ENCODE data around the gene IL12A. TPM values are rescaled to one million over a fixed set of nuclear protein-coding genes. Genes with fewer than 3 reads are reported as not detected.

IL12A gene
- total and polyA plus RNA-seq, 2 experiments from 2014 or later, result 1.6 to 2.8 TPM

GRCh38 chr3:159953325-159954085, 35.1 kb upstream of the IL12A start:
- in situ Hi-C loops (cut with MboI), result no loop called here

GRCh38 chr3:159960188-159961148, 28.2 kb upstream of the IL12A start:
- peaks cover 7% of the 10 kb centered on the region; the same call in 1 of the 2 replicates for H3F3A ChIP-seq (ENCODE audit: insufficient read depth)
- H3K4me1 ChIP-seq (ENCODE audit: insufficient read depth), result peaks cover 14% of the 10 kb centered on the region
- no peak overlapping the region for H3K9ac ChIP-seq
- no peaks in the 10 kb centered on the region for H4K20me1 ChIP-seq (ENCODE audit: insufficient read depth)
- H3K4me3 ChIP-seq, result no peak overlapping the region
- H3K36me3 ChIP-seq (ENCODE audit: low read depth), result no peaks in the 10 kb centered on the region
- no peaks in the 10 kb centered on the region for H3K27me3 ChIP-seq (replicated peaks; ENCODE audit: insufficient read depth)
- H3K27ac ChIP-seq, result no peak overlapping the region
- no peaks in the 10 kb centered on the region for H3K79me2 ChIP-seq (ENCODE audit: insufficient read depth)
- DNase-seq, result no peak
- 79 to 80% methylated on average over 11 of the region's 11 CpGs for WGBS, 2 experiments (ENCODE audit: low coverage in 1 of 2, low lambda C conversion rate in 2 of 2, missing lambda C conversion rate in 2 of 2)
- H3K4me2 ChIP-seq (ENCODE audit: unreplicated experiment), result no peak overlapping the region
- H3K9me2 ChIP-seq (ENCODE audit: insufficient read depth), result no peaks in the 10 kb centered on the region
- in situ Hi-C loops (cut with MboI), result no loop called here
- H2AFZ ChIP-seq, result no peak overlapping the region
- H3K9me3 ChIP-seq (ENCODE audit: low read depth), result no peaks in the 10 kb centered on the region
- TF ChIP-seq EZH2 (IDR thresholded peaks at IDR 0.05; ENCODE audit: insufficient read depth, poor library complexity, severe bottlenecking) (no peak), EZH2phosphoT487 (IDR thresholded peaks at IDR 0.05; ENCODE audit: insufficient read depth, low read depth) (no peak)

More at GRCh38 chr3:159953325-159954085, 35.1 kb upstream of the IL12A start:
- H3K9me3 ChIP-seq (ENCODE audit: low read depth), result no peaks in the 10 kb centered on the region
- WGBS, 2 experiments (ENCODE audit: low coverage in 1 of 2, low lambda C conversion rate in 2 of 2, missing lambda C conversion rate in 2 of 2), result 93 to 96% methylated on average over 2 of the region's 2 CpGs
- H3K9ac ChIP-seq, result no peak overlapping the region
- H3K27me3 ChIP-seq (replicated peaks; ENCODE audit: insufficient read depth), result no peaks in the 10 kb centered on the region
- no peak overlapping the region for H3K4me3 ChIP-seq
- H3K9me2 ChIP-seq (ENCODE audit: insufficient read depth), result no peaks in the 10 kb centered on the region
- no peaks in the 10 kb centered on the region for H3K79me2 ChIP-seq (ENCODE audit: insufficient read depth)
- peaks cover 8% of the 10 kb centered on the region; the same call in 1 of the 2 replicates for H3F3A ChIP-seq (ENCODE audit: insufficient read depth)
- no peaks in the 10 kb centered on the region for H3K36me3 ChIP-seq (ENCODE audit: low read depth)
- H4K20me1 ChIP-seq (ENCODE audit: insufficient read depth), result no peaks in the 10 kb centered on the region
- H2AFZ ChIP-seq, result no peak overlapping the region
- TF ChIP-seq EZH2phosphoT487 (IDR thresholded peaks at IDR 0.05; ENCODE audit: insufficient read depth, low read depth), result no peak
- no peak for DNase-seq
- no peak overlapping the region for H3K27ac ChIP-seq
- peaks cover 8% of the 10 kb centered on the region for H3K4me1 ChIP-seq (ENCODE audit: insufficient read depth)
- H3K4me2 ChIP-seq (ENCODE audit: unreplicated experiment), result no peak overlapping the region

DNA sequence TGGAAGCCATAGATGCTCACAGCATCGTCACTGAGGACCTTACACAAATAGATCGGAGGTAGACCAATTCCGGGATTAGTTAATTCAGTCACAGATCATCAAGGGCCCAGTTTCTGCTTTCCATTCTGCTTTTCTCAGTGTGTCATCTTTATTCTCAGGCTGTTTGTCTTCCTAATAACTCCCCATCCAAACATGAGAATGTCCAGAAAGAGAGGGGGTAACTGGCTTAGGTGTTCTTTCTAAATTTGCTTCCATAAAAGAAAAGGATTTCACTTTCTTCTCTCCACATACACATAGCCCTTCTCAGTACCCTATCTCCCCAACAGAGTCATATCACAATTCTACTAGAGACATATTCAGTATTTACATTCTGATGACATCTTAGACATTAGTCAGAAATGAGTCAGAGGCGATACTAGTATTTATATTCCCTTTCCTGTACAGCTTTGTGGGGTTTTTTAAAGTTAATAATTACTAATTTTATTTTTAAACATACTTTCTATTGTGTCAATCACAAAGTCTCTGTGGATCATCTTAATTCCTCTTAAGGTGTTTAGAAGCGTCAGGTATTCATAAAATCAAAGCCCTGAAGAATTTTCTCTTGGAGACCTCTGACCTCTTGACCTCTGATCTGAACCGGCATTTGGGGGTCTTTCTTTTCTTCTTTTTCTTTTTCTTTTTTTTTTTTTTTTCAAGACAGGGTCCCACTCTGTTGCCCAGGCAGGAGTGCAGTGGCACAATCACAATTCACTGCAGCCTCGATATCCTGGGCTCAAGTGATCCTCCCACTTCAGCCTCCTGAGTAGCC, 24.3 kb upstream of the IL12A start:
- H3K4me3 ChIP-seq, result no peak overlapping the region
- H2AFZ ChIP-seq, result peak overlapping the region; percentile 41; the same call in 1 of the 2 replicates
- no peak overlapping the region for H3K27ac ChIP-seq
- DNase-seq, result peak; percentile 86
- H4K20me1 ChIP-seq (ENCODE audit: insufficient read depth), result no peaks in the 10 kb centered on the region
- in situ Hi-C loops (cut with MboI), result no loop called here
- H3K27me3 ChIP-seq (replicated peaks; ENCODE audit: insufficient read depth), result no peaks in the 10 kb centered on the region
- no peaks in the 10 kb centered on the region for H3K79me2 ChIP-seq (ENCODE audit: insufficient read depth)
- no peaks in the 10 kb centered on the region for H3K36me3 ChIP-seq (ENCODE audit: low read depth)
- no peaks in the 10 kb centered on the region for H3K9me2 ChIP-seq (ENCODE audit: insufficient read depth)
- H3K4me1 ChIP-seq (ENCODE audit: insufficient read depth), result peaks cover 14% of the 10 kb centered on the region
- H3K9ac ChIP-seq, result no peak overlapping the region
- H3F3A ChIP-seq (ENCODE audit: insufficient read depth), result peaks cover 7% of the 10 kb centered on the region; the same call in 1 of the 2 replicates
- no peaks in the 10 kb centered on the region for H3K9me3 ChIP-seq (ENCODE audit: low read depth)
- no peak for TF ChIP-seq EZH2phosphoT487 (IDR thresholded peaks at IDR 0.05; ENCODE audit: insufficient read depth, low read depth)
- TF ChIP-seq EZH2 (IDR thresholded peaks at IDR 0.05; ENCODE audit: insufficient read depth, poor library complexity, severe bottlenecking), result no peak
- 66 to 69% methylated on average over 7 of the region's 7 CpGs for WGBS, 2 experiments (ENCODE audit: low coverage in 1 of 2, low lambda C conversion rate in 2 of 2, missing lambda C conversion rate in 2 of 2)
- peak overlapping the region; percentile 39 for H3K4me2 ChIP-seq (ENCODE audit: unreplicated experiment)

- DNase-seq, result no peak
- 78 to 86% methylated on average over 7 of the region's 7 CpGs for WGBS, 2 experiments (ENCODE audit: low coverage in 1 of 2, low lambda C conversion rate in 2 of 2, missing lambda C conversion rate in 2 of 2)
- Histone ChIP-seq H3K9me2 (ENCODE audit: insufficient read depth) (no peaks in the 10 kb centered on the region), H3K4me2 (ENCODE audit: unreplicated experiment) (no peak overlapping the region), H3K4me1 (ENCODE audit: insufficient read depth) (no peaks in the 10 kb centered on the region), H3K27me3 (replicated peaks; ENCODE audit: insufficient read depth) (no peaks in the 10 kb centered on the region), H3K27ac (no peak overlapping the region), H4K20me1 (ENCODE audit: insufficient read depth) (no peaks in the 10 kb centered on the region), H3K9me3 (ENCODE audit: low read depth) (no peaks in the 10 kb centered on the region), H3K79me2 (ENCODE audit: insufficient read depth) (no peaks in the 10 kb centered on the region), H3K36me3 (ENCODE audit: low read depth) (no peaks in the 10 kb centered on the region), H3K9ac (no peak overlapping the region), H3F3A (ENCODE audit: insufficient read depth) (no peaks in the 10 kb centered on the region), H3K4me3 (no peak overlapping the region), H2AFZ (no peak overlapping the region)
- TF ChIP-seq EZH2 (IDR thresholded peaks at IDR 0.05; ENCODE audit: insufficient read depth, poor library complexity, severe bottlenecking), result no peak
- no peak for TF ChIP-seq EZH2phosphoT487 (IDR thresholded peaks at IDR 0.05; ENCODE audit: insufficient read depth, low read depth)
- in situ Hi-C loops (cut with MboI), result no loop called here
Observed at GRCh38 chr3:159971311-159971710, 17.3 kb upstream of the IL12A start.

All from GM23248 (cell line).